ENCODE data around the gene S100A4.
A peak's percentile ranks its signal among the peaks of the same experiment; 100 is the strongest.
"Not testable (repeated sequence)": the region's sequence is repeated elsewhere in the genome, so short reads cannot be mapped to it uniquely, and the experiment has no call there.

The S100A4 gene

DNA sequence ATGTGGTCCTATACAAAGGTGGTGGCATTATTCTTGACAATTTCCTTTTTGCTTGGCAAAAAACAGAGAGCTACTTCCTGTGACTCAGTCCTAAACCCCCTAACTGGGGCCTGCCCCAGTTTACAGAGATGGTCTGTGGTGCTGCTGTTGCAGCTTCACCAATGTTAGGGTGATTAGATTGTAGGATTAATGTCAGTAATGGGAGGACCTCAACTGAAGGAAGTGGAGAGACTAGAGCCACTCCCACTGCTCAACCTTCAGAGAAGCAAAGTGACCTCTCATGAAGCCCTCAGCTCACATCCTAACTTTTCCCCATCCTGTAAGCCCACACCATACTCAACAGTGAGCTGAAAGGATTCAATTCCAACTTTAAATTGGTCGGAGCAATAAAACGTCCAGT, 13.4 kb downstream of the S100A4 start:
- no peak for DNase-seq

DNA sequence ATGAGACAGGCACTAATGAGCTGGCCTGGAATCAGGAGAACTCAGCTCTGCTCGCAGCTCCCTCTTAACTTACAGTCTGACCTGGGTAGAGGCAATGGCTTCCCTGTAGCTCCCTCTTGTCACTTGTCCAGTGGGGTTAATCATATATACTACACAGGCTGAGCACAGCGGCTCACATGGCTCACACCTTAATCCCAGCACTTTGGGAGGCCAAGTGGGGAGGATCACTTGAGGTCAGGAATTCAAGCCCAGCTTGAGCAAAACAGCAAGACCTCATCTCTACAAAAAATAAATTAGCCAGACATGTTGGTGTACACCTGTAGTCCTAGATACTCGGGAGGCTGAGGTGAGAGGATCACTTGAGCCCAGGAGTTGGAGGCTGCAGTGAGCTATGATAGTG, 14.0 kb downstream of the S100A4 start:
- DNase-seq, result no peak

DNA sequence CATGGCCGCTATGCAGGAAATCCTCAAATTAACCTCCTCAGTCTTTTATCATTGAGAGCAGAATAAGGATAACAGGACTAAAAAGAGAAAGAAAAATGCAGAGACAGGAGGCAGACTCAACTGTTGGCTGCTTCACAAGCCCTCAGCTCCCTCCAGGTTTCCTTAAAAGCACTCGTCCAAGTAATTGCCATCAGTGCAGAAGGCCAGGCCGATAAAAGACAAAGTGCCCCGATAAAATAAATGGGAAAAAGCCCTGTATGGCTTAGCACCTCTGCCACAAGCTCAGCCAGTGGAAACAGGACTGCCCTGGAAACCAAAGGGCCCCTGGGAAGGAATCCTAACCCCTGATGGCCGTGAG, 17.9 kb downstream of the S100A4 start:
- no peak for DNase-seq

DNA sequence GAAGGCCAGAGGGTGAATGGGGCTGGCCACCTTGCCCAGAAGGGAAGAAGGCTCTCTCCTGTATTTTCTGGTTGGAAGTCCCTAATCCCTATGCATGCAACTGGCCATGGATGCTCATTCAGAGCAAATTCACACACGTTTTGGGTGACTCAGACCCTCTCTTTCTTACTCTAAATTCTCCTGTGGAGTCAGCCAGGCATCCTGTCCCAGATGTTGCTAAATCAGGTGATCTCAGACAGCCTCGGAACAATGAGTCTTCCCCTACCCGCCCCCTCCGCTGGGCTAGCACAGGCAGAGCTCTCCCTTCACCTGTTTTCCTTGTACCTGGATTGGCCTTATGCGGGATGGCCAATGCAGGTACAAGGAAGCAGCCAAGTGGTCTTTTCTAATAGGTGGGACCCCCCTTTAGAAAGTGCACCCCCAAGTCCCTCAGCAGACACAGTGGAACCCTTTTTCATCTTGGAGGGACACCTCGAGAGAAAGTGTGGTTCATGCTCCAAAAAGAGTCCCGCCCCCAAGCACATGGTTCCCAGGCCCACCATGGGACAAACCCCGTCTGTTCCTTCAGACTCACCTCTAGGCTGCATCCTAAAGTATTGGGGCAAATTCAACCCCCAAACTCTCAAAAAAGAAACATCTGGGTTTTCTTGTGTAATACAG, 18.5 kb downstream of the S100A4 start:
- no peak for DNase-seq

DNA sequence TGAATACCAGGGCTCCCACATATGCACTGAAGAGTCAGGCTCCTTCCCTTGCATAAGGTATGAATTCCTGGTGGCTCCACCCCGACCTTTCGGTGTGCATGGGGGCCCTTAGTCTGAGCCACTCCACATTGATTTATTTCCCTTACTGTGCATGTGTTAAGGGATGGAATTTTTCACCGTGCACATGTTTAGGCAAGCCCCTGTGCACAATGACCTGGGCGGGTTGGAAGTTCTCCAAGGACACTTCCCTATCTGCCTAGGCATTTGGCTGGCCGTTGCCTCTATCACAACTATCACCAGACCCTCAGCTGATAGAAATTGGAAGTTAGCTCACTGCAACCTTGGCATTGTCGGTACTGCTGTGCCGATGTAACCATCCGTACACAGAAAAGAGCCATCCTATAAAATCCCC, 19.5 kb downstream of the S100A4 start:
- peak; percentile 95 for DNase-seq

DNA sequence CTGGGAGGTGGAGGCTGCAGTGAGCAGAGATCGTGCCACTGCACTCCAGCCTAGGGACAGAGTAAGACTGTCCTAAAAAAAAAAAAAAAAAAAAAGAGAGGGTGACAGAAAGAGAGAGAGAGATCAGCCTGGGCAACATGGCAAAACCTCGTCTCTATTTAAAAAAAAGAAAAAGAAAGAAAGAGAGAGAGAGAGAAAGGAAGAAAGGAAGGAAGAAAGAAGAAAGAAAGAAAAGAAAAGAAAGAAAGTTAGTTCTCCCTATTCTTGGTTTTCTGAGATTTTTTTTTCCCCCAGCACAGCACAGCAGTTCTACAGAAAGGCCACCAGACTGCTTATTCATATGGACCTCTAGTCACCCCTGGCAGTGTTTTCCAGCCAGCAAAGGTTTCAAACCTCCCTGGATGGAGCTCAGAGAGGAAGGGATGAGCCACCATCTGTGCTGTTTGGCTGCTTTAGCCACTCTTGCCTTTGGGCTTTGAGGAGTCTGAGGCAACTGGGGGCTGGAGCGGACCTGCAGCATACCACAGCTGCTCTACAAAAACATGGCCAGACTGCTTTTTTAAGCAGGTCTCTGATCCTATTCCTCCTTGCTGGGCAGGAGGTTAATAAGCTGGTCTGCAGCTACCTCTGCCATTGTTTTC, 20.4 kb downstream of the S100A4 start:
- DNase-seq, result peak; percentile 15

DNA sequence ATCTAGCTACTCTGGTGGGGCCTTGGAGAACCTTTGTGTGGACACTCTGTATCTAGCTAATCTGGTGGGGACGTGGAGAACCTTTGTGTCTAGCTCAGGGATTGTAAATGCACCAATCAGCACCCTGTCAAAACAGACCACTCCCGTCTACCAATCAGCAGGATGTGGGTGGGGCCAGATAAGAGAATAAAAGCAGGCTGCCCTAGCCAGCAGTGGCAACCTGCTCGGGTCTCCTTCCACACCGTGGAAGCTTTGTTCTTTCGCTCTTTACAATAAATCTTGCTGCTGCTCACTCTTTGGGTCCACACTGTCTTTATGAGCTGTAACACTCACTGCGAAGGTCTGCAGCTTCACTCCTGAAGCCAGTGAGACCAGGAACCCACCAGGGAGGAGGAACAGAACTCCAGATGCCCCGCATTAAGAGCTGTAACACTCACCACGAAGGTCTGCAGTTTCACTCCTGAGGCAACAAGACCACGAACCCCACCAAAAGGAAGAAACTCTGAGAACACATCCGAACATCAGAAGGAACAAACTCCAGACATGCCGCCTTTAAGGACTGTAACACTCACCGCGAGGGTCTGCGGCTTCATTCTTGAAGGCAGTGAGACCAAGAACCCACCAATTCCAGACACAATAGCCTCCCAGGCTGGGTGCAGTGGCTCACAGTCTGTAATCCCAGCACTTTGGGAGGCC, 23.1 kb downstream of the S100A4 start:
- not testable (repeated sequence) for DNase-seq

DNA sequence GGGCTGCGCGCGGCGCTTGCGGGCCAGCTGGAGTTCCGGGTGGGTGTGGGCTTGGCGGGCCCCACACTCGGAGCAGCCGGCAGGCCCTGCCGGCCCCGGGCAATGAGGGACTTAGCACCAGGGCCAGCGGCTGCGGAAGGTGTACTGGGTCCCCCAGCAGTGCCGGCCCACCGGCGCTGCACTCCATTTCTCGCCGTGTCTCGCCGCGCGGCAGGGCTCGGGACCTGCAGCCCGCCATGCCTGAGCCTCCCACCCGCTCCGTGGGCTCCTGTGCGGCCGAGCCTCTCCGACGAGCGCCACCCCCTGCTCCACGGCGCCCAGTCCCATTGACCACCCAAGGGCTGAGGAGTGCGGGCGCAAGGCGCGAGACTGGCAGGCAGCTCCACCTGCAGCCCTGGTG, 23.8 kb downstream of the S100A4 start:
- not testable (repeated sequence) for DNase-seq

DNA sequence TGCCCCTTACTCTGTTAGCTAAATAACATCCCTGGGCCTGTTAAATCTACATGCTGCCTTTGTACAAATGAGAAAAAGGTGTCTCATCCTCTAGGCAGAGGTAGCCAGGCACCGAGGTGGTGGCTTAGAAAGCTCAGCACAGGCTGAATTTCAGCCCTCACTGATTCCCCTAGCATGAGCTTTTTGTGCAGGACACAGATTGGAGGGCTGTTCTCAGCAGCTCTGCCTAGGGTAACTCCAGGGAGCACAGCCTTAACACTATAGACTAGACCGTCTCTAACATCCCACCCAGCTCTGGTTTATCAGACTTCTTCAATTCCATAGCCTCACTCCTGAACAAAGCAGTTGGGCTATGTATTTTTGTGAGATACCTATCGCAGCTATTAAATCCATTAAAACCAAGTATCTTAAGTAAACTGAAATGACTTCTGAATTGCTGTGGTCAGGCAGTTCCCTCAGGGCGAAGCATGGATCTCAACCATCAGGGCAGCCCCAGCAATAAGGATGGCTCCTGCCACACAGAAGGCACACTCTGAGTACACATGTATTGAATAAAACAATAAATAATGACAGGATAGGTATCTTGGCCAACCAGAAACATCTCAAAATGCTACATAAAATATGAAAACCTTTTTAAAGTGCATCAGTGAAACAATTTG, 24.7 kb downstream of the S100A4 start:
- no peak for DNase-seq

DNA sequence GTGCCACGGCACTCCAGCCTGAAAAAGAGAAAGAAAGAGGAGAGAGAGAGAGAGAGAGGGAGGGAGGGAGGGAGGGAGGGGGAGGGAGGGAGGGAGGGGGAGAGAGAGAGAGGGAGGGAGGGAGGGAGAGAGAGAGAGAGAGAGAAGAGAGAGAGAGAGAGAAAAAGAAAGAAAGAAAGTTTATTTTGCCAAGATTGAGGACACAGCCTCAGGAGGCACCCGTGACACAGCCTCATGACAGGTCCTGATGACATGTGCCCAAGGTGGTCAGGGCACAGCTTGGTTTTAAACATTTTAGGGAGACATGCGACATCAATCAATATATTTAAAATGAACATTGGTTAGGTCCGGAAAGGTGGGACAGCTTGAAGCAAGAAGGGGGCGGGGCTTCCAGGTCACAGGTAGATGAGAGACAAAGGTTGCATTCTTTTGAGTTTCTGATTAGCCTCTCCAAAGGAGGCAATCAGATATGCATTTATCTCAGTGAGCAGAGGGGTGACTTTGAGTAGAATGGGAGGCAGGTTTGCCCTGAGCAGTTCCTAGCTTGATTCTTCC, 25.4 kb downstream of the S100A4 start:
- not testable (repeated sequence) for DNase-seq

DNA sequence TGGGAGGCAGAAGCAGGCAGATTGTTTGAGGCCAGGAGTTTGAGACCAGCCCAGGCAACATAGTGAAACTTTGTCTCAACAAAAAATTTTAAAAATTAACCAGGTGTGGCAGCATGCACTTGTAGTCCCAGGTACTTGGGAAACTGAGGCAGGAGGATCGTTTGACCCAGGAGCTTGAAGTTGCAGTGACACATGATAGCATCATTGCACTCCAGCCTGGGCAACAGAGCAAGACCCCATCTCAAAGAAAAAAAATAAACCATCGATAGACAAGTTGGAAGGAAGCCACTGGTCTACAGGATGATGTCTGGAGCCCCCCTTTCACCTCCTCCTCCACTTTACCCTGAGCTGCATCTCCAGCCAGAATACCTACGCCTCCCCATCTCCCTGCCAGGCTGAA, 26.4 kb downstream of the S100A4 start:
- DNase-seq, result no peak

DNA sequence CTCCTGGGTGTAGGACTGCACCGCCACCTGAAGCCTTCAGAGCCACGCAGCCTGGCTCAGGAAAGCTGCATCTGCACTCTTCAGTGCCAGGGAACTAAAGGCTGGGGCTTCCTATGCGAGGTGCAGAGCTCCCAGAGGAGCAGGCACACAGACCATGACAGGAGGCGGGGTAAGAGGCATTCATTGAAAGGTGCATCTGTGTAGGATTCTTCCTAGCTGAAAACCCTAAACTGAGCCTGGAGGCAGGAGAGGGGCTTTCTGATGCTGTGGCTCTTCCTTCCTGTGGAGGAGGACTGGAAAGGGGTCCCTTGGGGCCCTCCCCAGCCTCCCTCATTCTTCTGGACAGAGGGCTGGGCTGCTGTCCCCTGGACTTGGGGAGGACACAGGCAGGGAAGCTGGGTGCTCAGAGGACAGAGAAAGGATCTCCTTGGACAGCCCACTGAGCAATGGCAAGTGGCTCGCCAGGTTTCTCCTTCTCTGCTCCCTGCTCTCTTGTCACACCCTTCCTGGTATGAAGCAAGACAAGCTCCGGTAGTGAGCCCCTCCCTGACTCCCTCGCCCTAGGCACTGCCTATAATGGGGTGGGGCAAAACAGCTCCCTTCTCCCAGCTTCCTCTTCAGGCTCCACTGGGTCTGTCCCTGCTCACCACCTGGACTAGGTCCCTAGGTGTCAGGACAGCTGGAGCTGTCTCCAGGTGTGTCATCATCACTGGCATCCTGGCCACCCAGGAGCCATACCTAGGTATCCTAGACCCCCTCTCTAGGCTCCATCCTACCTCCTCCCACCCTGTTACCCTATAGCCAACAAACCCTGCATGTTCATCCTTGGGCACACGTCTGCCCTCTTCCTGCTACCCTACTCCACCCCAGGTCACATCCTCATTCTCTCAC, 29.9 kb downstream of the S100A4 start:
- DNase-seq, result no peak

DNA sequence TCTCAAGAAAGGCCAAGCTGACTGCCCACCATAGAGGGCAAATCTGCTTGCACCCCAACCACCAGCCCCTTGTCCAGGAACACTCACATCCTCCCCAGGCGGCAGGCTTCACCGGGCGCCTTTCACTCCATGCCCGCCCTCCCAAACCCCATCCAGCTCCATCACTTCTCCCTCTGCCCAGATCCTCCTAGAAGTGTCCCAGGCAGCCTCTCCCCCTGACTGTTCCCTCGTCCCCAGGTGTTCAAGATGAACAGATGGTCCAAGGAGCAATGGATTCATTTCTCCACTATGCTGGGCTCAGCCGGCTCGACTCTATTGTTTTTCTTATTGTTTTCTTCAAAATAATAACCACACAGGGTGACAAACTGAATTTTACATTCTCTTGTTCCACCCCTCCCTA, 31.9 kb downstream of the S100A4 start:
- DNase-seq, result no peak

DNA sequence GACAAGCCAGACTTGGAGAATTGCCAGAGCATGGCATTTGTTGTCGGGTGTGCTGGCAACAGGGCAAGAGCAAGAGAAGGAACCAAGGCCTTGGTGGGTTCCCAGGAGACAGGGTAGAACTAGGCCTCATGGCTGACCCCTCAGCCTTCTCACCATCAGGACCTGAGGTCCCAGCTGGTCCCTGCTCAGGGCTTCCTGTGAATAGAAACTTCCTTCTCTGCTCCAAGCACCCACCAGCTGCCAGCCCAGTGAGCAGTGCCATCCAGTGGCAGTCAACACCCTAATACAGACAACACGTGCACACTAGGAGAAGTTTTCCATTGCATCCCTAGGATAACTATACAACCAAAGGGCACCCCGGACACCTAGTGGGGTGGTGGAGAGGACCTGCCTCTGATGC, 32.6 kb downstream of the S100A4 start:
- DNase-seq, result peak; percentile 33

DNA sequence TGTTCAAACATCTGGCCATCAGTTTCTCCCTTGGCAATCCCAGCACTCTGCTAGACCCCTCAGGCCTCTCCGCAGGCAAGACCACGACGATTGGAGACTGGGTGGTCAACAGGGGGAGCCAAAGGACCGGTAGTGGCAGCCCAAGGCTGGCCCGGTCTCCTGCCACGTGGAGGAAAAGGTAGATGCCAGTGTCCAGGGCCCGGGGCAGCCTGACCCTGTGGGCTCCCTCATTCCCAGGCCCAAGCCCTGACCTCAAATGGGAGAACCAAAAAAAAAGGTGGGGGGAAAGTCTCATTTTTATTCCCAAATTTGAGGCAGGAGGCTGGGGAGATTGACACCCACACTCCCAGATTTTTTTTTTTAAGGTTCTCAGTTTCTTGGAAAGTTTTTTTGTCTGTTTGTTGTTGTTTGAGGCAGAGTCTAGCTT, 34.6 kb downstream of the S100A4 start:
- DNase-seq, result peak; percentile 90

DNA sequence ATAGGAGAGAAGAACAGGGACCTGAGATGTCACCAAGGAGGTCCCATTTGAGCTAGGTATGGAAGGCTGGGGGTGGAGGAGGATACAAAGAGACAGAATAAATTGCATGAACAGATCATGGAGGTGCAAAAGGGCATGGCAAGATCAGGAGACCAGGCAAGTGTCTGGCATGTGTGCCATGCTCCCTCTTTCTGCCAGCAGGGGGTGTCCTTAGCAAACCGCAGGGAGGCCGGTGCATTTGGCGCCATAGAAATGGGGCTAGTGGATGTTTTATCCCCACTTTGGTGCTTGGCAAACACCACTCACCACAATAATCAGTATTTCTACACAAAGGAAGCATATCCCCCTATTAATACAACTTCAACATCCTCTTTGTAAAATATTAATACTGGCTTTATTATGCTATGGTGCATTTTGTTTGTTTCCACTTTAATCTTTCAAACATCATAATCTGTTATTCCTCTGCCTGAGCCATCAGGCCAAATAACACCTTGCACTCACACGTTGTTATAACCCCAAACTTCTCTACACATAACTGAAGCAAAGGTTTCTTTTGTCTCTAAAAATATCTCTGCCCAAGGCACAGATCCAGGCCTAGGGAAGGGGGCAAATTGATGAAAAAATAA, 35.8 kb downstream of the S100A4 start:
- DNase-seq, result peak; percentile 70

DNA sequence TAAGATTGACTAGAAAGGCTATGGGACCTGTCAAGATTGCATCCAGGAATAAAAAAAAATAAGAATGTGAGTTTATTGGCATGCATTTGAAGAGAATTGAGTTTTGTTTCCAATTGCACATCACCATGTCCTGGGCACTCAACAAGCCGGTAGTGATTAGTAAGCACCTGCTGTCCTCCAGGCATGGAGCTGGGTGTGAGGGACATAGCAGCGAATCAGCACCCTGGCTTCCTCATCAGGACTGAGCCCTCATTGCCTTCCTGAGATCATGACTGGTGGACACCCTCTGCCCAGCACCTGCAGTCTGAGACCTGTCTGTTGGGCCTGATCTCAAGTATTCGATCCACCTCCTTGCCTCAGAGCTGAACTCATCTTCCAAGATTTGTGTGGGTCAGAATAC, 36.6 kb downstream of the S100A4 start:
- DNase-seq, result no peak

DNA sequence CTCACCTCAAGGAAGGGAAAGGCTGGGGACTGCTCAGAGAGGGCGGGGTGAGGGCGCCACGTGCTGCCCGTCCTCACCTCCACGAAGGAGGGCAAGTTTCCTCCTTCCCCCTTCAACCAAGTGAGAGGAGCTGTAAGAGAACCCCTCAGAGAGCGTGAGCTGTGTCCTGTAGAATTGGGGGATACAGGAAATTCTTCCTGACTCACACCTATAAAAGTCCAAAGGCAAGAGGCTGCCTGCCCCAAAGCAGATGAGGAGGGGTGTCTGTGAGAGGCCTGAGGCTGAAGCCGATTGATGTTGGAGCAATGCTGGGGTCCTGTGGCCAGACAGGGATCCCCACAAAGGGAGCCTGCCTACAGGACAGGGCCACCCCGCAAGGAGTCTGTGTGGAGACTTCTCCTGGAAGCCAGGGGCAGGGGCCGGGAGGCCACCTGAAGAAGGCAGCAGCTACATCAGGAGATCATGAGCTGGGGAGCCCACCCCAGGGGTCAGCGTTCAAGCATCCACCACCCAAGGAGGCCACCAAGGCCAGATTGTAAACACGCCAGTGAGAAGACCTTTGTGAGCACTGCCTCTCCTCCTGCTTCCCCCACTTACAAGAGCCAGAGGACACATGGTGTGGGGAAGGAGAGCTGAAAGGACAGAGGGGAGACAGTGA, 37.6 kb downstream of the S100A4 start:
- no peak for DNase-seq

DNA sequence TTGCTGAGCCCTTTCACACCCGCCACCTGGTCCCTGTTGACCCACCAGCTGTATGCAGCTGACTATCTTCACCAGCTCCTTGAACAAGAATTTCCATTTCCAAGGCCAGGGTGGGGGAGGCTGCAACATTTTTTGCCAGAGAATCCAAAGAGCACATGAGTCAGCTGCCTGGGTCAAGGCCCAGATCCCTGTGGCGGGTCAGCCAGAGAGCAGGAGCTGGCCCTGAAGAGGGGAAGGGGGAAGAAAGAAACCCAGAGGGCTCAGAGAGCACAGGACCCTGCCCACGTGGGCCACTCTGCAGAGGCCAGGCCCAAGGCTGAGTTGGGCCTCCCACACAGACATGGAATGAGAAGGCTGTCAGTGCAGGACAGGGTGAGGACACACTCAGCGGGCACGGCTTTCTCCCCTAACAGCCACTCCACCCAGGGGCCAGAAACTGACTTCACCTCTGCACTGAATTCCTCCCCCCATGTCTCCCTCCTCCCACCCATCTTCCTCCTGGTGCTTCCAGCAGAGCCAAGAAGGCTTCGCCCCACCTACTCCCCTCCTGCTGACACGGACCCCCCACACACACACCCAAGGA, 38.7 kb downstream of the S100A4 start:
- no peak for DNase-seq

DNA sequence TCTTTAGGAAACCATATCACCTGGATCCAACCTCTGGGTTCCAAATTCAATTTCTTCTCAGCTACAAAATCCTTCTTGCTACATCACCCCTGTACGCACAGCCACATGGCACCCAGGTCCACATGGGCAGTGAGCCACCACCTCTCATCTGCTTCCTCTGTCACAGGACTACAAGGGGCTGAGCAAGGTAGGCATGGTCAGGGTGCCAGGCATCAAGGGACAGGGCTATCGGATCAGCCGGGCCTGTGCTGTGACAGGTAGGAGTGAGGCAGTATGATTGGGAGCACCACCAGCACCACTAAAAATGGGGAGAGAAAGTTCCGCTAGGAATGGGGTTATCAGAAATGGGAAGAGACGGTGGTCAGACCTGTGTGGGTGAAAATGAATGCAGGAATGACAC, 39.2 kb downstream of the S100A4 start:
- DNase-seq, result no peak

DNA sequence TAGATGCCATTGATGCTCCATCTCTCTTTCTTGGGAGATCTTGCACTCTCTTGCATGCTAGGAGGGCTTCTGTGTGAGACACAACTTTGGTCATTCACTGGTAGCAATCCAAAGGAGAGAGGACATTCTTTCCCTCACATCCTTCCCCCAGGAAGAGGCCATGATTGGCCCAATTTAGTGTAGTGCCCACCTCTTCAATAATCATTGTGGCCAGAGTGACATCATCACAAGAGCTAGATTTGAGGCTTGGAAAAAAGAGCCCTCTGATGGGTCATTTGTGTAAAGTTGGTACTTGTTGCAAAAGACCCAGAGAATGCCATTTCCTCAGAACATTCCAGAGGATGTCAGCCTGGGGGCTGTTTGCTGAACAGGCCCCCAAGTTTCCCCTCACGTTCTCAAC, 40.0 kb downstream of the S100A4 start:
- no peak for DNase-seq
